ENCODE measurements around the gene IFNAR1. TPM values are rescaled to one million over a fixed set of nuclear protein-coding genes. Genes with fewer than 3 reads are reported as not detected.

IFNAR1 gene
- total and polyA plus RNA-seq, 9 of the 15 experiments (the other 6 are each of a cell fraction or from before 2014, with no cell fraction given), result 8.6 to 31.8 (median 14.8) TPM

- TF ChIP-seq UBTF (IDR thresholded peaks at IDR 0.05; ENCODE audit: borderline replicate concordance in 1 of 2, low read depth in 2 of 2, low read length in 2 of 2), result no peak
- peak; percentile 60; the same call in 1 of the 2 replicates for TF ChIP-seq ZSCAN29 (IDR thresholded peaks at IDR 0.05)
- TF ChIP-seq ZNF655 (CRISPR knock-in tag; IDR thresholded peaks at IDR 0.05), result no peak
- no peak for TF ChIP-seq ZNF644 (tag; IDR thresholded peaks at IDR 0.05; ENCODE audit: low read depth)
- no peak for TF ChIP-seq ILK (tag; IDR thresholded peaks at IDR 0.05; ENCODE audit: borderline replicate concordance, low read depth)
- TF ChIP-seq TEAD4 (IDR thresholded peaks at IDR 0.05; ENCODE audit: low read length), result no peak
- TF ChIP-seq TEAD4 (CRISPR knock-in tag; IDR thresholded peaks at IDR 0.05; ENCODE audit: borderline replicate concordance), result no peak
- TF ChIP-seq MAX (CRISPR knock-in tag; IDR thresholded peaks at IDR 0.05), result peak; percentile 89
- peak; percentile 40; the same call in 1 of the 2 replicates for TF ChIP-seq BCOR (IDR thresholded peaks at IDR 0.05)
- no peak for TF ChIP-seq EGR1 (conservative IDR thresholded peaks at IDR 0.05)
- peak; percentile 59 to 73; a peak in 3 of 4 replicates for TF ChIP-seq MNT (conservative IDR thresholded peaks at IDR 0.05)
- no peak for TF ChIP-seq GTF2E2 (tag; IDR thresholded peaks at IDR 0.05)
- no peak for TF ChIP-seq RNF2 (IDR thresholded peaks at IDR 0.05)
- TF ChIP-seq NONO (IDR thresholded peaks at IDR 0.05; ENCODE audit: low read depth in 2 of 2, low read length in 1 of 2), result no peak
- no peak for TF ChIP-seq ATF2 (CRISPR knock-in tag; IDR thresholded peaks at IDR 0.05)
- no peak for TF ChIP-seq PHTF2 (CRISPR knock-in tag; IDR thresholded peaks at IDR 0.05)
- TF ChIP-seq FOSL1 (tag; conservative IDR thresholded peaks at IDR 0.05), result peak; percentile 83
- TF ChIP-seq RBM15 (IDR thresholded peaks at IDR 0.05; ENCODE audit: insufficient read depth, low read length), result no peak
Measured at GRCh38 chr21:33383056-33383888, 58.5 kb downstream of the IFNAR1 start (continued).
